Activated T-helper 1 cell treated with anti-CD3 and anti-CD28 coated beads, Interleukin-12 subunit alpha, Interleukin-12 subunit beta, Interleukin-2, Interleukin-4 antibody, amounts not matched to agents 30 ng/mL and 10 ng/mL and 1 ng/mL, durations not matched to agents 14 hours and 24 hours and 36 hours (primary cell): ENCODE results near the gene RCOR2. TPM values are rescaled to one million over a fixed set of nuclear protein-coding genes. Genes with fewer than 3 reads are reported as not detected.

Experiments used
- DNase-seq: peaks from one replicate; pipeline ENCODE4 v3.0.0; 2021; ENCODE audit warnings: low spot score
- H3K27ac Mint-ChIP-seq: one replicate; pipeline ENCODE4 v1.8.0; 2021; ENCODE audit warnings: mild to moderate bottlenecking, mixed read lengths
- H3K27me3 Mint-ChIP-seq: one replicate; pipeline ENCODE4 v1.8.0; 2022; ENCODE audit warnings: mild to moderate bottlenecking, moderate library complexity, mixed read lengths; ENCODE audit not compliant: insufficient read depth
- H3K36me3 Mint-ChIP-seq: one replicate; pipeline ENCODE4 v1.8.0; 2021; ENCODE audit warnings: low read depth, mixed read lengths
- H3K4me1 Mint-ChIP-seq: one replicate; pipeline ENCODE4 v1.8.0; 2021; ENCODE audit warnings: low read depth, mixed read lengths
- H3K4me3 Mint-ChIP-seq: one replicate; pipeline ENCODE4 v1.8.0; 2021; ENCODE audit warnings: mild to moderate bottlenecking, moderate library complexity, mixed read lengths
- H3K9me3 Mint-ChIP-seq: one replicate; pipeline ENCODE4 v1.8.0; 2021; ENCODE audit warnings: mixed read lengths
- intact Hi-C: fragments of 100-400 bp; cut with micrococcal nuclease; formaldehyde crosslinking; loops from one replicate; pipeline ENCODE4 v1.15.1; 2024
- total RNA-seq: library from RNA; stranded (reverse); gene quantifications from 2 replicates; pipeline ENCODE4 v1.2.3, GENCODE V29; 2022

The RCOR2 gene
- total RNA-seq, 1 donor from 2014 or later: 0.21 TPM

DNA sequence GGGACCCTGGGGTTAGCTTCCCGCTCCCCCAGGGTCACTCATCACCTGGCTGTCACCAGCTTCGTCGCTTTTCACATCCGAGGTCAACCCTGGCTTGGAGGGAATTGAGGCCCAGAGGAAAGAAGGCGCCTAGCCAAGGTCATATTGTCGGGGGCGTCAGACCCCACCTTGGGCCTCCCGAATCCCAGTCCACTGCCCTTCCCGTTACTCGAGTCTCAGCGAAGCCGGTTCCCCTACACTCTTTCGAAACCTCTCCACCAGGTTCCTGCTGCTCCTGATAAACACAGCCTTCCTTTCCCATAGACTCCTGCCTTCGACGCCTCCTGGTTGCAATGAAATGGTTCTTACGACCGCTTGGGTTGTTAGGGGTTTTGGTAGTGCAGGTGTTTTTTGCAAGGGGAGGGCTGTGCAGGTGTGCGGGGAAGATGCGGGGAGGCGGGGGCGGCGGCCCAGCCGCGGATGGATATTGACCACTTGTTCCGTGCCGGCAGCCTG lies 22.5 kb upstream of the RCOR2 start:
- peaks cover 2% of the 10 kb centered on the region for H3K36me3 Mint-ChIP-seq
- H3K27me3 Mint-ChIP-seq: no peaks in the 10 kb centered on the region
- H3K9me3 Mint-ChIP-seq: no peaks in the 10 kb centered on the region
- intact Hi-C loops: loop anchor here (1.0 to 2.0 kb wide), 5 partner anchors 13 to 259 kb away; partner anchors contain the start of genes MACROD1 and RTN3
- peak overlapping the region; percentile 87 for H3K4me3 Mint-ChIP-seq
- H3K4me1 Mint-ChIP-seq: peaks cover 14% of the 10 kb centered on the region
- H3K27ac Mint-ChIP-seq: peak overlapping the region; percentile 82
- no peak for DNase-seq

DNA sequence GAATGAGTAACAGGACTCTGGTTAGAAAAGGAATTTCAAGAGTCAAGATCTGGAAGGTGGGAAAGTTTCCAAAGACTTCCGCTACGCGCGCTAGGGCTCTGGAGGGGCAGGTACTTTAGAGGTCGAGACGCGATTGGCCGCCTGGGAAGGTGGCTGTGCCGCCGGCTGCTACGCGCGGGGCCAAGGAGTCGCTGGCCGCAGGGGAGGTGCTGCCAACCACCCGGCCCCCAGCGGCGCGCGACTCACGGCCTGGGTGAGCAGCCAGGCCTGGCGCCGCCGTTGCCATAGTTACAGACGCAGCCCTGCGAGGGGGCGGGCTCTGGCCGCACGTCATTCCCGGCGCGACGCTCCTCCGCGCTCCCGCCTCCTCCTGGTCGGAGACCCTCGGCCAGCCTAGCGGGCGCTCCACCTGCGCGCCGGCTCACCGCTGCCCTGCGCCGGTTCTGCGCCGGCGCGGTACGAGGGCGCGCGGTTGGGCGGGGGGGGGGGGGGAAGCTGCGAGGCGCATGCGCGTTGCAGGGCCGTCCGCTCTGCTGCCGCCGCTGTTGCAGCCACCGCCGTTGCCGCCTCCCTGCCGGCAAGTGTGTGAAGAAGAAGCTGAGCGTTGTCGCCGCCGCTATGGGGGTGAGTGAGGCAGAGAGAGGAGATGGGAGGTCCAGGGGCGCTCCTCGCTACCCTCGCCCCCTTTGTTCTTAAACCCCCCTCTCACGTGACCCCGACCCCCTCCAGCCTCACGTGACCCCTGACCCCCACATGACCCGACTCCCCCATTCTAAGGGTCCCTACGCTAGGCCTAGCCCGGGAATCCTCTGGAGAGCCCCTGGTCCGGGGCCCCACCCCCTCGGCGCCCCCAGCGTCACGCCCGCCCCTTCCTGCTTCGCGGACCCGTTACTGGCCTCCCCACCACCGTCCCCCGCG lies 21.8 kb upstream of the RCOR2 start, which contains the start of gene NAA40:
TSS of gene NAA40 (plus strand) at position 524 of the 918 bp plus-strand sequence. CDS start at position 619, 95 bp downstream.
- Mint-ChIP-seq H3K4me3 (peak within 1 kb of the TSS; percentile 87), H3K36me3 (no peaks in the 10 kb centered on the region), H3K27me3 (no peaks in the 10 kb centered on the region), H3K27ac (peak within 1 kb of the TSS; percentile 82), H3K4me1 (peaks cover 7% of the 10 kb centered on the region), H3K9me3 (no peaks in the 10 kb centered on the region)
- intact Hi-C loops: loop anchor here (1.0 to 2.0 kb wide), 11 partner anchors 14 to 258 kb away; partner anchors contain the start of genes COX8A, MACROD1, OTUB1 and RTN3
- peak; percentile 89 for DNase-seq

DNA sequence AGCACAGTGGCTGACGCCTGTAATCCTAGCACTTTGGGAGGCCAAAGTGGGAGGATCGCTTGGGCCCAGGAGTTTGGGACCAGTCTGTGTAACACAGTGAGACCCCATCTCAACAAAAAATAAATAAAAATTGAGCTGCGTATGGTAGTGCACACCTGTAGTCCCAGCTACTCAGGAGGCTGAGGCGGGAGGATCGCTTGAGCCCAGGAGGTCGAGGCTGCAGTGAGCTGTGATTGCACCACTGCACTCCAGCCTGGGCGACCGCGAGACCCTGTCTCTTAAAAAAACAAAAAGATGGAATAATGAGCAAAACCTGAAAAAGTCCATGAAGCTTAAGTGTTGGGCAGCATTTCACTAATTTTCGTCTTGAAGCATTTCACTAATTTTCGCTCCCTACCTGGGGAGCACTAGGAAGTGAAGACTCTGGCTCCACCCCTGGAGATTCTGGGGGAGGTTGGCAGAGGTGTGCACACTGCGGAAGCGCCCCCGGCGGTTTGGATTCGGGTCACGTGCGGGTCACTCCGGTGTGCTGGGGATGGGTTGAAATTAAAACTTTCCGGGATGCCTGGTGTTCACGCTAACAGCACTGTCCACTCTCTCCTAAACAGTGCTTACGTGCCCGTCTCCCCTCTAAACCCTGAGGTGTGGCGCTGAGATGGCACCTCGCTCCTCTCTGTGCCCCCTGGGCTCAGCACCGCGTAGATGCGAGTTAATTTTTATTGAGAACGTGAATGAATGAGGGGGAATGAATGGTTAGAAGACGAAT lies 20.9 kb upstream of the RCOR2 start:
- Mint-ChIP-seq H3K27ac (peak overlapping the region; percentile 77), H3K4me3 (peak overlapping the region; percentile 83), H3K36me3 (no peaks in the 10 kb centered on the region), H3K4me1 (peaks cover 6% of the 10 kb centered on the region), H3K27me3 (no peaks in the 10 kb centered on the region), H3K9me3 (no peaks in the 10 kb centered on the region)
- intact Hi-C loops: loop anchor here (1.0 to 2.0 kb wide), 10 partner anchors 17 to 257 kb away; partner anchors contain the start of genes COX8A, MACROD1, OTUB1 and RTN3
- no peak for DNase-seq

DNA sequence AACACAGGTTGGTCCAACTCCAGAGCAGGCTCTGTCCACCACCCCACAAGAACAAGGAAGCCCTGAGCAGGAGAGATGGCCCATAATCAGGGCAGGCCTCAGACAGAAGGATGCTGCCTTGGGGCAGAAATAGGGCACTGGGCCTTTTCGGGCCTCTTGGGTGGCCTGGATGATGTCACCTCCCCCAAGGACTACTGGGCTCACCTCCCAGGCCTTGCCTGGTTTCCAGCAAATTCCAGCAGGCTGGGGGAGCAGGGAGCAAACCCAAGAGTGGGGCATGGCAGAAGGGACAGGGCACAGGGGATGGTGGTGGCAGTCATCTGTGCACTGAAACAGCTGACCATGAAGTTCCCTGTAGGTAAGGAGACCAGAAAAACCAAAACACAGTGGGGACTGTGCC lies 16.5 kb upstream of the RCOR2 start:
- H3K36me3 Mint-ChIP-seq: no peaks in the 10 kb centered on the region
- H3K27ac Mint-ChIP-seq: no peak overlapping the region
- no peaks in the 10 kb centered on the region for H3K4me1 Mint-ChIP-seq
- no peak for DNase-seq
- intact Hi-C loops: no loop called here
- peaks cover 9% of the 10 kb centered on the region for H3K27me3 Mint-ChIP-seq
- no peak overlapping the region for H3K4me3 Mint-ChIP-seq
- no peaks in the 10 kb centered on the region for H3K9me3 Mint-ChIP-seq

DNA sequence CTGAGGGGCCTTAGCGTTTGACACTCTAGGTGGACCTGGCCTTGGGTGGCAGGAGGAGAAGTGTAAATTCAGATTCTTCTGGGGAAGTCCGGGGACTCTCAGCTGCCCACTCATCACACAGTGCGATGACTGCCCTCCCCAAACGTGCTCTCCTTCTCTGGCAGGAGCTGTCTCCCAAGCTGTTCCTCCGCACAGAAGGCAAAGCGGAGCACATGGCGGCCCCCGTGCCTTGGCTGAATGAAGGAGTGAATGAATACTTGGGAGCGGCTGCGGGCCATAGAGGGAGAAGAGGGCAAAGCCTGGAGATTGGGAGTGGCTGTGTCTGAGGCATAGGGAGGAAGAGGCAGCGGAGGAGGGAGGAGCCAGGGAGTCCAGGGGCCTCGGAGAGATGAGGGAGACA lies 14.9 kb upstream of the RCOR2 start:
- peaks cover 9% of the 10 kb centered on the region for H3K27me3 Mint-ChIP-seq
- no peak for DNase-seq
- no peaks in the 10 kb centered on the region for H3K4me1 Mint-ChIP-seq
- no peaks in the 10 kb centered on the region for H3K9me3 Mint-ChIP-seq
- H3K4me3 Mint-ChIP-seq: no peak overlapping the region
- intact Hi-C loops: no loop called here
- H3K36me3 Mint-ChIP-seq: no peaks in the 10 kb centered on the region
- no peak overlapping the region for H3K27ac Mint-ChIP-seq

DNA sequence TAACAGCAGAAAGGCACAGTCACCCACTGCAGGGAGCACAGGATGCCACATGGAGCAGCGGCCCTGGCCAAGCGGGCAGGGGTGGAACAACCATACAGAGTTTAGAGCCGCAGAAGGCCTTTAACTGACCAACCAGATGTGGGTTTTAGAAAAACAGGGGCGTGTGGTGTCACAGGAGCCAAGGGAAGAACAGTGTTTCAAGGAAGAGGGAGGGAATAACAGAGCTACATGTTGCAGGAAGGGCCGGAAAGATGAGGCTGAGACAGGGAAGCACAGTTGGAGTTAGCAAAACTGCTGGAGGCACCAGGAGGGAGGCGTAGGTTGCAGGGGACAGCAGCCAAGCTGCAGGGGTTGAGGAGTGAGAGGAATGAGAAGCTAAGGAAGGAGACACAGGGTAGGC lies 14.1 kb upstream of the RCOR2 start:
- H3K4me1 Mint-ChIP-seq: no peaks in the 10 kb centered on the region
- H3K36me3 Mint-ChIP-seq: no peaks in the 10 kb centered on the region
- H3K27me3 Mint-ChIP-seq: peaks cover 11% of the 10 kb centered on the region
- no peaks in the 10 kb centered on the region for H3K9me3 Mint-ChIP-seq
- intact Hi-C loops: no loop called here
- no peak overlapping the region for H3K4me3 Mint-ChIP-seq
- DNase-seq: no peak
- no peak overlapping the region for H3K27ac Mint-ChIP-seq

DNA sequence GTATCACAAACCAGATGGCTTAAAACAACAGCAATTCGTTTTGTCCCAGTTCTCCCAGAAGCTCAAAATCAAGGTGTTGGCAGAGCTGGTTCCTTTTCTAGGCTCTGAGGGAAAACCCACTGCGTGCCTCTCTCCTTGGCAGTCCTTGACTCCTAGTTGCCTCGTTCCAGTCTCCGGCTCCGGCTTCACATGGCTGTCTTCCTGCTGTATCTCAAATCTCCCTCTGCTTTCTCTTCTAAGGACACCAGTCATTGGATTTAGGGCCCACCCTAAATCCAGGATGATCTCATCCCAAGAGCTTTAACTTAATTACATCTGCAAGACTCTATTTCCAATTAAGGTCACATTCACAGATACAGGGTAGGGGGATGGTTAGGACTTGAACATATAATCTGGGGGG lies 12.7 kb upstream of the RCOR2 start:
- no peak for DNase-seq
- H3K36me3 Mint-ChIP-seq: no peaks in the 10 kb centered on the region
- no peak overlapping the region for H3K27ac Mint-ChIP-seq
- H3K9me3 Mint-ChIP-seq: no peaks in the 10 kb centered on the region
- intact Hi-C loops: no loop called here
- H3K4me1 Mint-ChIP-seq: no peaks in the 10 kb centered on the region
- H3K27me3 Mint-ChIP-seq: peaks cover 14% of the 10 kb centered on the region
- no peak overlapping the region for H3K4me3 Mint-ChIP-seq

DNA sequence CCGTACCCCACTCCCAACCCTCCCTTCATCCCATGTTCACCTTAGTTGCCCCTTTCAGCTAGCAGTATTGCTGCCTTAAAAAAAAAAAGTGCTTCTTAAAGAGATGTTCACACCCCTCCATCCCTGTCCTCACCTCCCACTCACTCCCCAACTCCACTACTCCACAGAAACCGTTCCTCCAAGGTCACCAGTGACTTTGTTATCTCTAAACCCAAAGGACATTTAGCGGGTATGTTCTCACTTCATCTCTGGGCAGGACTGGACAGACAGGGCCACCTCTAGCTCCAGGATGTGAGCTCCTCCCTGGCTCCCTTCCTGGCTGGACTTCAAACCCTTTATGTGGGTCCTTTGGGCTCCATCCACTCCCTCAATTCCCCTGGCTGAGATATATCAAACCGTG lies 6.4 kb upstream of the RCOR2 start:
- H3K4me3 Mint-ChIP-seq: no peak overlapping the region
- no peaks in the 10 kb centered on the region for H3K9me3 Mint-ChIP-seq
- no peaks in the 10 kb centered on the region for H3K36me3 Mint-ChIP-seq
- no peak for DNase-seq
- H3K4me1 Mint-ChIP-seq: peaks cover 5% of the 10 kb centered on the region
- intact Hi-C loops: no loop called here
- H3K27ac Mint-ChIP-seq: peak overlapping the region; percentile 14
- H3K27me3 Mint-ChIP-seq: peaks cover 26% of the 10 kb centered on the region

DNA sequence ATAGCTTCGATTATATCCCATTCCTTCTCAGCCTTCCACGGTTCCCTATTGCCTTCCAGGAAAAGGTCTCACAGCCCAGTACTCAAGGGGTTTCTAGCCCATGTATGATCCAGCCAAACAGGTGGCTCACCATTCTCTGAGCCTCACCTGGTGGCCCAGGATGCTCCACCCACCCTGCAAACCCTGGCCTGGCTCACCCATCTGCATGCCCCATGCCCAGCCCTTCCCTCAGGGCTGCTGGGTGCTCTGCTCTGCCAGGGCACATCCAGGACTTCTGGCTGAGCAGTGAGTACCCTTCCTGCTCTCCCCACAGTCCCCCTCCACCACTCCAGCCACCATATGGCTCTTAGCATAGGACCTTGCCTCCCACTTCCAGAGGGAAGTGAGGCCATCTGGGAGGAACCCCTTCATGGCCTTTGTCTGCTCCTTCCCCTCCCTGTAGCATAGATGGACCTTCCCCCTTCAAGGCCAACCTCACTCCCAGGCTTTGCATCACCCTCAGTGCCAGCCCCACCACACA lies 5.8 kb upstream of the RCOR2 start:
- H3K4me1 Mint-ChIP-seq: peaks cover 5% of the 10 kb centered on the region
- no peak for DNase-seq
- H3K27me3 Mint-ChIP-seq: peaks cover 27% of the 10 kb centered on the region
- no peak overlapping the region for H3K4me3 Mint-ChIP-seq
- H3K9me3 Mint-ChIP-seq: no peaks in the 10 kb centered on the region
- no peak overlapping the region for H3K27ac Mint-ChIP-seq
- H3K36me3 Mint-ChIP-seq: no peaks in the 10 kb centered on the region
- intact Hi-C loops: no loop called here

DNA sequence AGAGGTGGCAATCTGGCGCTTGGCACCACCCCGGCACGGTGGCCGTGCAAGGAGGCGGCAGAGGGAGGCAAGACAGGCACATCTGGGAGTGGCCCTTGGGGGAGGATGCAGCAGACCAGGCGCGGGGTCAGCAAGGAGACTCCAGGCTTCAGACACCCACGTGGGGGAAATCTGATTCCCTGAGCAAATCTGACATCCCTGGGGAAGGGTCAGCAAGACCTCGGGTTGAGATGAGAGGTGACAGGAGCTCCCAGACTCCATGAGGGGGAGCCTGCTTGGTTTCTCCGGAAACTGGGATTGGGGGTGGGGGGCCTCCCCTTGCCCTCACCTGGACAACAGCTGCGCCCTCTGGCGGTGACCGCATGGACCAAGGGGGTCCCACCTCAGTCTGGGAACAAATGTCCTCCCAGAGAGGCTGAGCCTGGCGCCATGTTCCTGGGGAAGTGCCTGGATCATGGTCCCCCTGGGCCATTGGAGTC lies 4.0 kb upstream of the RCOR2 start:
- Mint-ChIP-seq H3K4me1 (peaks cover 9% of the 10 kb centered on the region), H3K9me3 (no peaks in the 10 kb centered on the region), H3K36me3 (no peaks in the 10 kb centered on the region), H3K27ac (no peak overlapping the region), H3K4me3 (no peak overlapping the region), H3K27me3 (peaks cover 30% of the 10 kb centered on the region)
- no peak for DNase-seq
- intact Hi-C loops: loop anchor here (2.0 kb wide), 1 partner anchor 18 kb away; the partner anchor contains the start of gene NAA40

DNA sequence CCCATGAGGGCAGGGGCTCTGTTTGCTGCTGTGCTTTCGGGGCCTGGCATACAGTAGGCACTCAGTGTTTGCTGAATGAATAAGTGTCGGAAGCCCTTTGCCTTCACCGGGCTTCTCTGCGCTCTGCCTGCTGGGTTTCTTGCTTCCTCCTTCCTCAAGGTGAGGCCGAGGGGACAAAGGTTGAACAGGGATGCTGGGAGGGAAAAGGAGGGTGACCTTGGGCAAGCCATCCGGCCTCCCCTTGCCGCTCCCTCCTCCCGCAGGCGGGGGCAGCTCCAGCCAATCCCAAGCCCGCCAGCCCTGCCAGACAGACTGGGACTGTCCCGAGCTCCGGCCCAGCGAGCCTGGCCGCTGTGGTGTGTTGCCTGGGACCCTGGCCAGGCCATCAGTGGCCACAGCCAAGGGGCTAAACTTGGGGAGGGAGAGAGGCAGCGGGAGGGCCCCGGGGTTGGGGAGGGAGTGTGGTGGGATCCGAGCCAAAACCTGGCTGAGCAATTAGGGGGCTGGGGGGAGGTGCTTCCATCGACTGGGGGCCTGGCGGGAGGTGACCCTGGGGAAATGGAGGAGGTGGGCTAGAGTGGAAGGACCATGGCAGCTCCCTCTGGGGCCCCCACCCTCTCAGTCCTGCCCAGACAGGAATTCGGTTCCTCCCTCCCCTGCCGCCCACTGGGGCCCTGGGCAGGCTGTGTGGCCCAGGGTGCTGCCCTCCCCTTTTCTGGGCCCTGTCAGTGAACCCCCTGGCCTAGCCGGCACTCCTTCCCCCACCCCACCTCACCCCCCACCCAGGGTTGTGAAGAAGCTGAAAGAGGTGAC lies 3.4 kb upstream of the RCOR2 start:
- intact Hi-C loops: loop anchor here (2.0 kb wide), 1 partner anchor 18 kb away; the partner anchor contains the start of gene NAA40

More for the DNA sequence above, 3.4 kb upstream of the RCOR2 start:
- DNase-seq: no peak
- H3K36me3 Mint-ChIP-seq: no peaks in the 10 kb centered on the region
- no peak overlapping the region for H3K4me3 Mint-ChIP-seq
- H3K27ac Mint-ChIP-seq: no peak overlapping the region
- H3K4me1 Mint-ChIP-seq: peaks cover 9% of the 10 kb centered on the region
- H3K27me3 Mint-ChIP-seq: peaks cover 30% of the 10 kb centered on the region
- H3K9me3 Mint-ChIP-seq: no peaks in the 10 kb centered on the region
